Kidney (tissue), 14 donors: ENCODE measurements around the gene POU2F2. TPM values are rescaled to one million over a fixed set of nuclear protein-coding genes. Genes with fewer than 3 reads are reported as not detected.
A peak's percentile ranks its signal among the peaks of the same experiment; 100 is the strongest.

Experiments
- DNase-seq, 5 donors: peaks; one replicate each; pipeline ENCODE4 v3.0.0-alpha.2; 2013 to 2020
- FAIRE-seq: peaks from 2 replicates; lab custom pipeline; 2012; peaks lifted over from hg19 to GRCh38; lab: Jason Lieb, UNC
- H3K27ac ChIP-seq, 2 donors: one replicate each; pipeline ENCODE4 v1.7.0; 2013; ENCODE audit warnings: low read depth in 2 of 2, low read length in 2 of 2, inconsistent platforms in 1 of 2
- H3K27me3 ChIP-seq: one replicate; pipeline ENCODE4 v1.7.1; 2013; ENCODE audit warnings: low read length, inconsistent platforms; ENCODE audit not compliant: control insufficient read depth, insufficient read depth
- H3K36me3 ChIP-seq, 3 donors: one replicate each; pipeline versions ENCODE4 v1.7.0 to v1.7.1; 2013; ENCODE audit warnings: low read length in 3 of 3, control low read depth in 1 of 3, inconsistent platforms in 1 of 3; ENCODE audit not compliant: insufficient read depth in 3 of 3, control insufficient read depth in 2 of 3
- H3K4me1 ChIP-seq, 3 donors: one replicate each; pipeline versions ENCODE4 v1.7.0 to v1.7.1; 2013; ENCODE audit warnings: low read length in 3 of 3, inconsistent platforms in 1 of 3, low read depth in 1 of 3; ENCODE audit not compliant: control insufficient read depth in 2 of 3, insufficient read depth in 2 of 3
- H3K4me3 ChIP-seq, 3 donors: one replicate each; pipeline versions ENCODE4 v1.7.0 to v1.8.1; 2013; ENCODE audit warnings: low read length in 3 of 3, control low read depth in 1 of 3, inconsistent platforms in 1 of 3
- H3K9ac ChIP-seq, 3 donors: one replicate each; pipeline versions ENCODE4 v1.7.0 to v1.7.1; 2013; ENCODE audit warnings: low read length in 3 of 3, control low read depth in 1 of 3, inconsistent platforms in 1 of 3
- H3K9me3 ChIP-seq, 3 donors: one replicate each; pipeline versions ENCODE4 v1.7.0 to v1.7.1; 2013; ENCODE audit warnings: low read length in 3 of 3, control low read depth in 1 of 3, inconsistent platforms in 1 of 3; ENCODE audit not compliant: control insufficient read depth in 2 of 3, insufficient read depth in 1 of 3
- intact Hi-C: fragments of 100-400 bp; cut with DNase I; formaldehyde crosslinking; loops from one replicate; pipeline ENCODE4 v1.11.1; 2022
- polyA plus RNA-seq: library from polyadenylated mRNA; stranded (reverse); fragments of 350-450 nt; fragmentation: Illumina TruSeq; extraction: RNeasy Lipid Tissue Mini Kit (QIAGEN cat#74804); gene quantifications from one replicate; pipeline ENCODE4 v1.2.3, GENCODE V29; 2014; ENCODE audit warnings: low read depth, low replicate concordance; ENCODE audit not compliant: insufficient read depth
- total RNA-seq: library from RNA; stranded (reverse); fragmentation: NEBNext Ultra II Directional; extraction: Animal tissue kit (Norgen Biotek cat#: 25700); gene quantifications from one replicate; pipeline ENCODE4 v1.2.1, GENCODE V29; 2021
- TF ChIP-seq, protein P1 (sequence below): IDR thresholded peaks from 3 replicates; pipeline ENCODE4 v1.5.1; 2012; ENCODE audit warnings: mild to moderate bottlenecking, moderate library complexity, borderline replicate concordance; ENCODE audit not compliant: insufficient read depth; ENCODE audit errors: extremely low read depth
- donor health status: control.
- donor health status: control.
- donor health status: control.
- donor health status: control.
- donor health status: control.
- donor health status: DM: yes; HTN: yes; CAD: no.
- donor health status: Normal renal cell carcinoma (clear cell type).

POU2F2 gene
- total and polyA plus RNA-seq, 2 donors from 2014 or later, result 1.3 to 9.8 TPM

GRCh38 chr19:42093505-42093904 lies 38.7 kb downstream of the POU2F2 start:
- H3K36me3 ChIP-seq, result no peaks in the 10 kb centered on the region
- H3K9ac ChIP-seq, result no peak overlapping the region
- TF ChIP-seq, protein P1, sequence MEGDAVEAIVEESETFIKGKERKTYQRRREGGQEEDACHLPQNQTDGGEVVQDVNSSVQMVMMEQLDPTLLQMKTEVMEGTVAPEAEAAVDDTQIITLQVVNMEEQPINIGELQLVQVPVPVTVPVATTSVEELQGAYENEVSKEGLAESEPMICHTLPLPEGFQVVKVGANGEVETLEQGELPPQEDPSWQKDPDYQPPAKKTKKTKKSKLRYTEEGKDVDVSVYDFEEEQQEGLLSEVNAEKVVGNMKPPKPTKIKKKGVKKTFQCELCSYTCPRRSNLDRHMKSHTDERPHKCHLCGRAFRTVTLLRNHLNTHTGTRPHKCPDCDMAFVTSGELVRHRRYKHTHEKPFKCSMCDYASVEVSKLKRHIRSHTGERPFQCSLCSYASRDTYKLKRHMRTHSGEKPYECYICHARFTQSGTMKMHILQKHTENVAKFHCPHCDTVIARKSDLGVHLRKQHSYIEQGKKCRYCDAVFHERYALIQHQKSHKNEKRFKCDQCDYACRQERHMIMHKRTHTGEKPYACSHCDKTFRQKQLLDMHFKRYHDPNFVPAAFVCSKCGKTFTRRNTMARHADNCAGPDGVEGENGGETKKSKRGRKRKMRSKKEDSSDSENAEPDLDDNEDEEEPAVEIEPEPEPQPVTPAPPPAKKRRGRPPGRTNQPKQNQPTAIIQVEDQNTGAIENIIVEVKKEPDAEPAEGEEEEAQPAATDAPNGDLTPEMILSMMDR, result no peak
- H3K27me3 ChIP-seq, result no peaks in the 10 kb centered on the region
- no peaks in the 10 kb centered on the region for H3K4me1 ChIP-seq
- DNase-seq (no peak), FAIRE-seq (no peak)
- no peaks in the 10 kb centered on the region for H3K9me3 ChIP-seq
- H3K4me3 ChIP-seq, result no peak overlapping the region
- no peak overlapping the region for H3K27ac ChIP-seq
- intact Hi-C loops, result no loop called here

DNA sequence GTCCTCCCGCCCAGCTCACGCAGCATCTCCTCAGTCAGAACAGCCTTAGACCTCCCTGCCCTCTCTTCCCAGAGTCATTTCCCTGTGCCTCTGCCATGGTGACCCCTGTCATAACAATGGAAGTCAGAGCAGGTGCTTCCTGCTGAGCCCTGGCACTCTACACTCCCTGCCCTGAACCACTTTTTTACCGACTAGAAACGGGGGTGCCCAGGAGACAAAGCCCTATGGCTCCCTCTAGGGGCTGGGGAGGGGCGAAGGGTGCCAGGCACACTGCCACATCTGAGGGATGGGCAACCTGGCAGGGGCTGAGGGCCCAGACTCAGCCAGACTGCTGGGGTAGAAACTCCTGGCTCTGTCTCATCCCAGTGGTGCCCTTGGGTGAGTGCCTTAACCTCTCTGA lies 39.9 kb downstream of the POU2F2 start:
- Histone ChIP-seq H3K36me3 (no peaks in the 10 kb centered on the region), H3K9me3 (no peaks in the 10 kb centered on the region), H3K27me3 (no peaks in the 10 kb centered on the region), H3K27ac (no peak overlapping the region), H3K4me1 (no peaks in the 10 kb centered on the region), H3K4me3 (no peak overlapping the region), H3K9ac (no peak overlapping the region)
- TF ChIP-seq, protein P1, result peak; percentile 2
- no peak for DNase-seq
- intact Hi-C loops, result no loop called here
- no peak for FAIRE-seq

DNA sequence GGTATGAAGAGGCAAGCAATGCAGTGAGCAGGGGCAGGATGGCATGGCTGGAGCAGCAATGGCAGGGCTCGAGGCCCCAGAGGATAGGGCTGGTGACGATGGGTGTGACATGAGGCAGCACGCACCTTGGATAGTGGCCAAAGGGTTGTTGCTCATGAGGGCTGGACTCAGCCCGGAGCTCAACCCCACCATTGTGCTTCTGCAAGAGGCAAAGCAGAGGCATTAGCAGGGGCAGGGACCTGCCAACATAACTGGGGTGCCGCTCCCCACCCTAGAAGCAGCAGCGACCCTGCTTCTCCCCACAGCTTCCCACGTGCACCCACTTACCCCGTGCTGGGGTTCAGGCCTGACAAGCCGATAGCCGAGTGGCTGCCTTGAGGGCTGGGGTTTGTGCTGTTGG lies 40.5 kb downstream of the POU2F2 start:
- no peaks in the 10 kb centered on the region for H3K4me1 ChIP-seq
- H3K27ac ChIP-seq, result no peak overlapping the region
- DNase-seq (no peak), FAIRE-seq (no peak)
- no peaks in the 10 kb centered on the region for H3K27me3 ChIP-seq
- intact Hi-C loops, result no loop called here
- H3K9me3 ChIP-seq, result no peaks in the 10 kb centered on the region
- H3K36me3 ChIP-seq, result no peaks in the 10 kb centered on the region
- no peak overlapping the region for H3K4me3 ChIP-seq
- TF ChIP-seq, protein P1, result no peak
- H3K9ac ChIP-seq, result no peak overlapping the region

DNA sequence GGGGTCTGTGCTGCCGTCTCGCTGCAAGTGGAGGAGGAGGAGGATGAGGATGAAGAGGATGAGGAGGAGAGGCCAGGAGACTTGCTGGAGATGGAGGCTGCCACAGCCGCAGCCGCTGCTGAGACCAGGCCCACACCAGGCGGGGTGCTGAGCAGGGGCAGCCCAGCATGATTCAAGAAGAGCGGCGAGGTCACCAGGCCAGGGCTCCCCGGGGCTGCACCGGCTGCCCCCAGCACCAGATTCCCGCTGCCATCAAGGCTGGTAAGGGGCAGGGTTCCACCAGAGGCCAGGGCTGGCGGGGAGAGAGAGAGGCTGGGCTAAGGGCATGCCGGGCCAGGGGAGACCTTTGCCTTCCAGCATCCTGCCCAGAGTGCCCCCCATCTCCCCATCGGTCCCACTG lies 40.9 kb downstream of the POU2F2 start:
- TF ChIP-seq, protein P1, result no peak
- Histone ChIP-seq H3K9ac (no peak overlapping the region), H3K4me1 (no peaks in the 10 kb centered on the region), H3K9me3 (no peaks in the 10 kb centered on the region), H3K4me3 (no peak overlapping the region), H3K36me3 (no peaks in the 10 kb centered on the region), H3K27ac (no peak overlapping the region), H3K27me3 (no peaks in the 10 kb centered on the region)
- no peak for FAIRE-seq
- DNase-seq, result no peak
- intact Hi-C loops, result no loop called here
